Measurements from ENCODE around the gene RFPL1.

RFPL1 gene

DNA sequence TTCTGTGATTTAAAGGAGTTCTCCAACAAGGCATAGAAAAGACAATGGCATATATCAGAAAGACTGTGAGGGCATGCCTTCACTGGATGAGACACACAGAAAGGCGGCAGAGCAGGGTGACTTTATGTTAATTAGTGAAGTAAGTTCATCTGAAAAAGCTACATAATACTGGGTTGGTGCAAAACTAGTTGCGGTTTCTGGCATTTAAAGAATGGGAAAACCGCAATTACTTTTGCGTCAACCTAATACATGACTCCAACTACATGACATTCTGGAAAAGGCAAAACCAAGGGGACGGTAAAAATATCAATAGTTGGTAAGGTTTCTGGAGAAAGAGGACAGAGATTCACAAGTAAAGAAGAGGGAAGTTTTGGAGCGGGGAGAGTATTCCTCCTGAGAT, 5.1 kb downstream of the RFPL1 start:
- DNase-seq (ENCODE audit: low read depth) = no peak

DNA sequence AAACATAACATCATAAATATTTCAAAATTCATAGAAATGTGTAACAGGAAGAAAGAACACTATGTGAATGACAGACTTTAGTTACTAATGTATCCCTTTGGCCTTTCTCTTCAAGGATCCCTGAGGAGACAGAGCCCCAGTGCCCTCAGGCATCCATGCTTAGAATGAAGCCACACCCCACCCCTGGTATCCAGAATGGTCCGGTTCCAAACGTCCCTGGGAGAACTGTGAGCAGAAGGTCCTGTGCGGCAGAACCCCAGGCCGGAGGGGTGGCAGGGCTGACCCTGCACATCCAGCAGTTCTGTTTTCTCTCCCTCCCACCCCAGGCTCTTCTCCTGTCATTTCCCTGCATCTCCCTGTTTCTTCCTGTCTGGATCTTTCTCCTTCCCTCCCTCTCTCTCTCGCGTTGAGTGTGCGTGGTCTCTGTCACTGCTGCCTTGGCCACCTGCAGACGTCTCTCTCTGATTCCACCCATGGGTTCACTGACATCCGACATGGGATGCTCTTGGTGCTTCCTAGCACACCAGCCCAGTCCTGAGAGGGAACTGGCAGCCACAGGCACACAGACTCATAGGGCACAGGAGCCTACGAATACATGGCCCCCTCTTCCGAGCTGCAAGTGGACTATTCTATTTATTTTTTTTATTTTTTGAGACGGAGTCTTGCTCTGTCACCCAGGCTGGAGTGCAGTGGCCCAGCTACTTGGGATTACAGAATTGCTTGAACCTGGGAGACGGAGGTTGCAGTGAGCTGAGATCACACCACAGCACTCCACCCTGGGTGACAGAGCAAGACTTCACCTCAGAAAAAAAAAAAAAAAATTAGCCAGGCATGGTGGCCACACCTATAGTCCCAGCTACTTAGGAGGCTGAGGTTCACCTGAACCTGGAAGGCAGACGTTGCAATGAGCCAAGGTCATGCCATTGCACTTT, 5.7 kb downstream of the RFPL1 start:
- DNase-seq (ENCODE audit: low read depth) = no peak

DNA sequence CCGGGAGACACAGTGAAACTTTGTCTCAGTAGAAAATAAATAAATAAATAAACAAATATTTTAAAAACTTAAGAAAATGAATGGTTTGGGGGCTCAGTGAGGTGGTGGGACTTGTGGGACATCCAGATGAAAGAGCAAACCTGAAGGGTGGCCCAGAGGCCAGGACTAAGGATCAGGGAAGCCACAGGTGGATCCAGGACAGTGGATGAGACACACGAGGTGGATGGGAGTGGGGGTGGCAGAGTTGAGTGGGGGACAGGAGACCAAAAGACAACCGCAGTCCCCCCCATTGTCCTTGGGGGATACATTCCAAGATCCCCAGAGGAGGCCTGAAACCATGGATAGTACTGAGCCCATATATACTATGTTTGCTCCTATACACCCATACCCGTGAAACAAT, 7.1 kb downstream of the RFPL1 start:
- no peak for DNase-seq (ENCODE audit: low read depth)

DNA sequence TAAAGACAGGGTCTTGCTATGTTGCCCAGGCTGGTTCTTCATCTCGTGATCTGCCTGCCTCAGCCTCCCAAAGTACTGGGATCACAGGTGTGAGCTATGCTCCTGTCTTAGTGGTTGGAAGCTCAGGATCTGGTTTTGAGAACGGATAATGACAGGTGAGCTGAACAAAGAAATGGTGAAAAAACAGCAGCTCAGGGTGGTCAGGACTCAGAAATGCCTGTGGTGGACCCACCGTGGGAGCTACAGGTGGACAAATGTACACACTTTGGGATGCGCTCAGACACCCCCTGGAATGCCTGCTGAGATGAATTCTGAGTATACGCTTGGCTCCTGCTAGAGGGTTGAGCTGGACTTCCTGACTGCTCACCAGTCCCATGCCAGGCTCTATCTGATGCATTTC, 9.5 kb downstream of the RFPL1 start:
- DNase-seq (ENCODE audit: low read depth) = no peak

DNA sequence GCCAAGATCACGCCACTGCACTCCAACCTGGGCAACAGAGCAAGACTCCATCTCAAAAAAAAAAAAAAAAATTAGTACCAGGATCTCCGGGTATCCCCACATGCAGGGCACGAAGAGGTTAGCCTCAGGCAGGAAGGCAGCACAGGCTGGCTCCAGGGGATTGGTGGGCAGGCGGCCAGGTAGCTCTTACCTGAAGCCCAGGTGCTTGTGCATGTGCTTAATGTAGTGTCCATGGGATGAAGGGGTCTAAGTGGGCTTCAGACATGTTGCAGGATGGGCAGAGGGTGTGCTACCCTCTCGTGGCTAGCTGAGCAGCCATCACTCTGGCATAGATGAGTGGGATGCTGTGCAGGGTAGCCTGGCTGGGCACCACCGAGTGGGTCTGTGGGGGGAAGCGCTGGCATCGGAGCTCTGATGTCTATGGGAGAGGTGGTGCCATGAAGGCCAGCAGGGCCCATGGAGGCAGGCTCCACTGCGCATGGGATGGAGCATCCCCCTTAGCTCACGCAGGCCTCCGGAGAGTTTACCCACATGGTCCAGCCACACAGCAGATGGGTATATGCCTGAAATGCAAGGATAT, 11.0 kb downstream of the RFPL1 start:
- DNase-seq (ENCODE audit: low read depth) = no peak

DNA sequence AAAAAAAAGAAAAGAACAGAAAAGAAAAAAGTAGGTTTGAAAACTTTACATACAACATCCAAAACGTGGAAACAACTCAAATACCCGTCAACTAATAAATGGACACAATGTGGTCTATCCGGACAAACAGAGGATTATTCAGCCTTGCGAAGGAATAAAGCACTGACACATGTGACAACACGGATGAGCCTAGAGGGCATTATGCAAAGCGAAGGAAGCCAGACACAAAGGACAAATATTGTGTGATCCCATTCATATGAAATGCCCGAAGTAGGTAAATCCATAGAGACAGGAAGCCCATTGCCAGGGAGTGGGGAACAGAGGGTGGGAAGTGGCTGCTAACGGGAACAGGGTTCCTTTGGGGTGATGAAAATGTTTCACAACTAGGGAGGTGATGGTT, 11.8 kb downstream of the RFPL1 start:
- DNase-seq (ENCODE audit: low read depth) = no peak

DNA sequence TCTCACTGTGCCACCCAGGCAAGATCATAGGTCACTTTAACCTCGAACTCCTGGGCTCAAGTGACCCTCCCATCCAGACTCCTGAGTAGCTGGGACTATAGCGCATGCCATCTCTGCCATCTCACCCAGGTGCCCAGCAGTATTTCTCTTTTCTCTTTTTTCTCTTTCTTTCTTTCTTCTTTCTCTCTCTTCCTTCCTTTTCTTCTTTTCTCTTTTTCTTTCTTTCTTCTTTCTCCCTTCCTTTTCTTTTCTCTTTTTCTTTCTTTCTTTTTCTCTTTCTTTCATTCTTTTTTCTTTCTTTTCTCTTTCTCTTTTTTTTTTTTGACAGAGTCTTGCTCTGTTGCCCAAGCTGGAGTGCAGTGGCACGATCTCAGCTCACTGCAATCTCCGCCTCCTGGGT, 13.5 kb downstream of the RFPL1 start:
- no peak for DNase-seq (ENCODE audit: low read depth)

DNA sequence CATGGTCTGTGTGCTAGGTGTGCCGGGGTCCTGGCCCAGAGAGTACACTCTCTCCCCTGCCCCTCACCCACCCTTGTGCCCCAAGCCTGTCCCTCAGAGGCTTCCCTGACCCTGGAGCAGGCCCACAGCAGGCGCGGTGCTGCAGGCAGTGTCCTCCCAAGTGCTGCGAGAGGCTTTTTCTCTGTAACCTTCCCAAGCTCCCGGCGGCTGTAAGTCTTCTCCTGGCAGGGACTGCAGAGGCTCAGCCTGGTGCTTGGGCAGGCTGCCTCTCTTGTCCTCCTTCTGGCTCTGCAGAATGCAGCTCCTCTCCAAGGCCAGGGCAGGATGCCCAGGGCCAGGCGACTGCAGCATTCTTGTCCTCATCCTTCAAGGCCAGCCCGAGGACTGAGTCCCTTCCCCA, 15.9 kb downstream of the RFPL1 start:
- DNase-seq (ENCODE audit: low read depth) = no peak

DNA sequence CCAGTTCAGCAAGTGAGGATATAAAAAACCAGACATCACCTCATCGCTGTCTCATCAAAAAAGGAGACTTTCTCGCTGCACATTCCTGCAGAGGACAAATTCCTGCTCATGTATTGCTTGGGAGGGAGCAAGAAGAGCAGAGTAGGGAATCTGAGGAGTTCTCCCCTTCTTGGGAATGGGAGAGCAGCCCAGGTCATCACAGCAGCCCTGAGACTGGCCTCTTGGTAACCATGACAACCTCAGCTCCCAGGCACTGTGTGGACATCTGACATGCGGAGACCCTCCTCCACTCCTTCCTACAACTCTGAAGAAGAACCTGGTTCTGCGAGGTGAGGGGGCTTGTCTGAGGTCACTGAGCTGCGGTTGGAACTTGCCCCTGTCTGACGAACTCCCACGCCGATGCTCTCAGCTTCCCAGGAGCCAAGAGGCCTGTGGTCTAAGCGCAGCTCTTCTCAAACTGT, 17.9 kb downstream of the RFPL1 start:
- DNase-seq (ENCODE audit: low read depth) = no peak

DNA sequence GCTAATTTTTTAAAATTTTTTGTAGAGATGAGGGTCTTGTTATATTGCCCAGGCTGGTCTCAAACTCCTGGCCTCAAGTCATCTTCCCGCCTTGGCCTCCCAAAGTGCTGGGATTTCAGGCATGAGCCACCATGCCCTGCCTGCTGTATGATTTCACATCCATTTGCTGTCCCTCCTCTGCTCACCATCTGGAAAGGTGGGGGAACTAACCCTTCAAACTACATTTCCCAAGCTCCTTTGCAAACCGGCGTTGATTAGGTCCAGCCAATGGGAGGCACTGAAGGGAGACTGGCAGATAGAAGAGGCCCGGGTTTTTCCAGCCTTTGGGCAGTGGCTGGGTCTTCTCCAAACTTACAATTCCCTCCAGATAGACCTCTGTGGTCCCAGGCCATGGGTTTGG, 19.3 kb downstream of the RFPL1 start:
- peak; percentile 12 for DNase-seq (ENCODE audit: low read depth)

DNA sequence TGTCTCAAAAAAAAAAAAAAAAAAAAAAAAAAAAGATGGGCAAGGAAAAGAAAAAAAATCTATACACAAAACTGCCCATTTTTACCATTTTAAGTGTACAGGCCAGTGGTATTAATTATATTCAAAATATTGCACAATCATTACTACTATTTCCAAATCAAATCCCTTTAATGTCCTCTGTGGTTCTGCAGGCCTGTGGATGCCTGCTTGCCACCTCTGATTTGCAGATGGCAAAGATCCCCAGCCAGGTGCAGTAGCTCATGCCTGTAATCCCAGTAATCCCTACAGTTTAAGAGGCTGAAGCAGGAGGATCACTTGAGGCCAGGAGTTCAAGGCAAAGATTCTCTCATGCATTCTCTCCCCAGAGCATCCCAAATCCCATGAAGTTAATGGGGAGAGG, 20.2 kb downstream of the RFPL1 start:
- no peak for DNase-seq (ENCODE audit: low read depth)

DNA sequence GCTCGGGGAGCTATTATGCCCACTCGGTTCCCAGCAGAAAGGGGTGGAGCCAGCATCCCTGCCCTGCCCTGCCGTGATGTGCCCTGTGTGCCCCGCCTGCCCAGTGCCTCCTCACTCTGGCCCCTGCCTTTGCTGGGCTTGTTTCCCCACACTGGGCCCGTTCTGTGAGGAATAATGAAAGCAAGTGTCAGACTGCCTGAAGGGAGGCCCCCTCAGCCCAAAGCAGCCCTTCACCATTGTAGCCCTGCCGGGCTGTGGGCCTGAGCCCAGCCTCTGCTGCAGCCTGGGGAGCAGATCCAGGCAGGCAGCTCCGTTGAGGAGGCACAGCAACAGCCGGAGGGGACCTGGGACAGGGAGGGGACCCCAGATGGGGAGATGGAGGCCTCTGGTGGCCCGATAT, 21.4 kb downstream of the RFPL1 start:
- DNase-seq (ENCODE audit: low read depth) = no peak

DNA sequence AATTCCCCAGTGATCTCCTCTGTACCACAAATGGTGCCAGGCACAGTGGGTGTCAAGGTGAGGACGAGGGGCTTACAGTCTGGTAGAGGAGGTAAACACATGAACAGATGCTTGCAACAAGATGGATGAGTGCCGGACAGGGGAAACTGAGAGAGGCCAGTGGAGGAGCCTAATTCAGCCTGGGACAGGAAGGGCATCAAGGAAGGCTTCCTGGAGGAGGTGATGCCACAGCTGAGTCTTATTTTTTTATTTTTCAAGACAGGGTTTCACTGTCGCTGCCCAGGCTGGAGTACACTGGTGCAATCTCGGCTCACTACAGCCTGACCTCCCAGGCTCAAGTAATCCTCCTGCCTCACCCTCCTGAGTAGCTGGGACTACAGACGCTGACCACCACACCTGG, 22.9 kb downstream of the RFPL1 start:
- DNase-seq (ENCODE audit: low read depth) = no peak

DNA sequence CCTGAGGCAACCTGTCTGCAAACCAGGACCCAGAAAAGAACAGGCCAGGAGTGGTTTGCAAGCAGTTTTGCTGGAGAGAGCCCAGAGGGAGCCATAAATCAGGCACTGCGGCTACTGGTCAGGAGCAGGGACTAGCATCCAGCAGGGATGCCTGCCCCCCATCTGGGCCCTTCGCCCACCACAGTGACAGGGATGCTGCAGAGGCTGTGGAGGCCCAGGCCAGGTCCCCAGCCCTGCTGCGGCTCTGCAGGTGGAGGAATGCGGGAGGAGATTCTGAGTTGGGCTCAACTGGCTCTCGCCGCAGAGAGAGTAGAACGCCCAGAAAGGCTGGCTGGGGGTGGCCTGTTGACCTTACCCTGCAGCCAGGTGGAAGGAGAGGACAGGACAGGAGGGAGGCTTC, 25.2 kb downstream of the RFPL1 start:
- DNase-seq (ENCODE audit: low read depth) = no peak

DNA sequence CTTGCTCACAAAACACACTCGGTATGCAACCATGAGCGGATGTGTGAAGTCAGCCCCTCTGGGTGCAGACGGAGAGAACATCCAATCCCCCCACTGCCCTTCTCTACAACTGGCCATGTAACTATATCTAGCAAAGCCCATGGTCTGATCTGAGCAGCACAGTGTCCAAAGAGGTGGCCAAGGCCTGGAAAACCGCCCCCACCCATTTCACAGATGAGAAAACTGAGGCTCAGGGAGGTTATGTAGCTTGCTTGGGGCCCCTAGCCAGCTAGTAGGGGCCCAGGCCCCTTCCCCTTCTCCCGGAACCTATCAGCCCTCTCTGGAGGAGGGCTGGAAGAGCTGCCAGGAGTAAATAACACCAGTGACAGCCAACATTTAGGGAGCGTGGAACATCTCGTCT, 26.2 kb downstream of the RFPL1 start:
- DNase-seq (ENCODE audit: low read depth) = no peak

DNA sequence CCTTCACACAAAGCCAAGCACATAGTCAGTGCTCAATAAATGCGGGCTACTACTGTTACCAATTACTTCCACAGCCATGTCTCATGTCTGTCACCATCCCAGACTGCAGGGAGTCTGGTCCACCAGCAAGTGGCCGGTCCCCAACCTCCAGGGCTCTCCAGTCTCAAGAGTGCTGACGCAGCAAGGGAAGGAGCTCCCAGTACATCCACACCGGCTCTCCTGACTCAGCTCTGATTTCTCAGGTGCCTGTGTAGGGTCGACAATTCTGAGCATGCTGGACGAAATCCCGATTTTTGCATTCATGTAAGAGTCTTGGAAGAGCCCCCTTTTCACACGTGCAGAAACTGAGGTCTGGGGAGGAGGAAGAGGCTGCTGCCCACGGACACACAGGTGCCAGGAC, 31.4 kb downstream of the RFPL1 start:
- no peak for DNase-seq (ENCODE audit: low read depth)

DNA sequence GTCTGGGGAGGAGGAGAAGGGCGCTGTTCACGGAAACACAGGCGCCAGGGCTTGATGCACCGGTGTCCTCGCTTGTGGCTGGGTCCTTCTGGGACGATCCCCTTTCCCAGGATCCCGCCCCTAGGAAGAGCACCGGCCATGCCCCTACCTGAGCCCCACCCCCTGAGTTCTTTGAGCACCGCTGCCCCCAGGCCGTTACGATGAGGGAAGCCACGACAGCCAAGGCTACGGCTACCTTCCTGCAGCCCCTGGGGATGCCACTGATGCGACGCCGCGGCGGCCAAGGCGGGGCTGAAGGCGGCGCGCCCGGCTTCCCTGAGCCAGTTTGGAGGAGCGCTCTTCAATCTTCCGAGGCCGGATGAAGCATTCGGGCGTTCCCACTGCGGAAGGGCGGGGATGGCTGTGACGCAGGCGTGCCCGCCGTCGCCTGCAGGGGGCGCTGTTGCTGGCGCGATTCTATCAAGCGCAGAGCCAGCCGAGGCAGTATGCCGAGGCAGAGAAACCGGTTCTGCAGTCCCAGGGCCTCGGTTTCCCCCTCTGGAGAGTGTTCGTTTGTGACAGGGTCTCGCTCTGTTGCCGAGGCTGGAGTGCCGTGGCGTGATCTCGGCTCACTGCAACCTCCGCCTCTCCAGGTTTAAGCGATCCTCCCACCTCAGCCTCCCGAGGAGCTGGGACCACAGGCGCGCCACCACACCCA, 31.9 kb downstream of the RFPL1 start:
- peak; percentile 24 for DNase-seq (ENCODE audit: low read depth)

DNA sequence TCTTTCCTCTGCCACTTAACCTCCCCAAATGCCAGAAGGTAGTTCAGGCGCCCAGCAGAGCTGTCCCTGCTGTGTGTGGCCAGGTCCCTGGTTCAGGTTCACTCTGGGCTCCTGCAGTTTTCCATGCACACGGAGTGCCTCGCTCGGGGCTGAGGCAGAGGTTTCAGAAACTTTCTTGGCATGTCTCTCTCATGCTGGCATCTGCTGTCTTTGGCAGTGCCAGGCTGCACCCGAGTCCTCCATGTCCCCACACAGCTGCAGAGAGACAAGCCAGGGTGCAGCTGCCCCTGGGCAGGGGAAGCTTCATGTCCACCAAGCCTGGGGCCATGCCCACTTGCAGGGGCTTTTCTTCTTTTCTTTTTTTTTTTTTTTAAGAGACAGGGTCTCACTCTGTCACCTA, 34.6 kb downstream of the RFPL1 start:
- DNase-seq (ENCODE audit: low read depth) = no peak

DNA sequence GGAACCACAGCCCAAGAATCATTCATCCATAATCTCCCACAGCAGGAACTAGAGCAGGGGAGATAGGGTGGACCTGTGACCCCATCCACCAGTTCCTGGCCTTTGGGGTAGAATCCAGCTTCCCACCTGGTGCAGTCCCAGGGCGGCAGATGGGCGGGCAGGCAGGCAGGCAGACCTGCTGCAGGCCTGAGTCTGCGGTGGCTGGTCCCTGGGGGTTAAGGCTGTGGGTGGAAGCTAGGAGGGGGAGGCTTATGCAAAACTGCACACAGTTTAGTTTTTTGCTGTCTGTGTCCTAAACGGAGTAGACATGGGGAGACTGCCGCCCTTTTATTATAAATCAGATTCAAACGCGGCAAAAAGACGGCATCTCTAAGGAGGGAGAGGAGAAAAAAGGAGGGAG, 37.2 kb downstream of the RFPL1 start:
- DNase-seq (ENCODE audit: low read depth) = no peak

DNA sequence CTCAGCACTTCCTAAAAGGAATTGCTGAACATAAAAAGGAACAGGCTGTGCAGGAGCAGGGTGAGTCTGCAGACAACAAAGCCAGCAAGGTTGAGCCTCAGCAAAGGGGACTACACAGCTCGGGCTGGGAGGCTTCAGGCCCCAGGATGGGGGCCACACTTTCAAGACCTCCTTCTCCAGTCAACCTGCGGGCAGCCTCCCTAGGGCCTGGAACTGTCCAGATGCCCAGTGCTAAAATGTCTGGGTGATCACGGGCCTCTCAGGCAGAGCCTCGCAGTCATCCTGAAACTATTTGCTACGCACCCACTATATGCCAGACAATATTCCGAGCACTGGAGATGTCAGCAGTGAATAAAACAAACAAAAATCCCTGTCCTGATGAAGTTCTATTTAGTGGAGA, 37.7 kb downstream of the RFPL1 start:
- no peak for DNase-seq (ENCODE audit: low read depth)

DNA sequence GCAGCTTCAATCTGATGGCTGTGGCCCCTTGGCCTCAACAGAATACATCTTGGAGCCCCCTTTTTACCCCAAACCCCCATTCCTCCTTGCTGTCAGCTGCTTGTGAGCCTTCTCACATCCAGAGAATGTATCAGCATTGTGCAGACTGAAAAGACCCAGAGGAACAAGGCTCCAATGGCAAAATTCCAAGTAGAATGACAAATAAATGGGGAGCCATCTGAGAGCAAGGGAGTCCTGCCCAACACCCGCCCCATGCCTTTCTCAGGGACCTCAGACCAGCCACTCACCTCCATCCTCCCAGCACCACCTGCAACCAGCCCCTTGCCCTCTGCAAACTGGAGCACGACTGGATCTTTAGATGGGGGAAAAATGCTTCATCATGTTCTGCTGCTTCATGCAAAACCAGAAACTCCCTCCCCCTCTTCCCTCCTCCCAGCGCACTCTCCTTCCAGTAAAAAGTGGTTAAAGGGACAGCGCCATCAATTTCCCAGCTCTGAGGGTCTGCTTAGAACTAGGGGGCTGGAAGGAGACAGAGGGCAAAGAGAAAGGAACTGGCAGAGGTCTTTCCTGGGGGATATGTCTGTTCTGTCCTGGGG, 39.4 kb downstream of the RFPL1 start:
- no peak for DNase-seq (ENCODE audit: low read depth)

DNA sequence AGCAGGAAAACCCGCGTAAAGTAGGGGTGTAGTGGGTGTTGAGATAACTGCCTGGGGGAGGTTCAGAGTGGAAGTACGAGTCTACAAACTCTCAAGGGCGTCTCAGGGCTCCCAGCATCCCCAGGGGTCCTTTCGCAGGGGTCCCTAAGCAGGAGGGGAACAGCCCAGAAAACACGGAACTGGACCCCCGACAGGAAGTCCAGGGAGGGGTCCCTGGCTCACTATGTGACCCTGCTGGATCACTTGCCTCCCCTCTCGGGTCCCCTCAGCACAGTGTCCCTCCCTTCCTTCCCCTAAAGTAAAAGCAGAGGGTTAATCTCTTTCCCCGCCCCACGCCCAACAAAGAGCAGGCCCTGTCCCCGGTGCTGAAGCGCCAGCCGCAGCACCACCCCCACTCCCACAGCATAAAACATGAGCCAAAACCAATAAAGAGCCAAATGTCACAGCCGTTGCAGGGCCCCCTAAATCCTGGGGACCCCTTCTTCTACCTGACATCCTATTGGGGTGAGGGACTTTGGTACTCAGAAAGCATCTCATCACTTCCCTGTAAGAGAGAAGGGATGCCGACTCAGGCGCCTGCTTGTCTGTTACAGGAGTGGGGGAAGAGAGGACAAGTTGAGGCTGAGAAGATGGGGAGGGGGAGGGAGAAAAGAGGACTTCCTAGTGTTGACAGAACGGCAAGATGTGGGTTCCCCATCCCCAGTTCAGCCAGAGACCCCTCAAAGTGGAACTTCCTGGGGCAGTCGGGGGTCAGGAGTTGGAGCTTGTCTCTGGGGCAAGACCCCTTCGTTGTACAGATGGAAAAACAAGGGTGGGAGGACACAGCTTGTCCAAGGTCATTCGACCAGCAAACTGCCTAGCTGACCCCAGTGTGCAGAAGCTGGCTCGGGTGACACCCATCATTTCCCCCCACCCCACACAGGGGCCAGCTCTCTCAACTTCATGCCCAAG, 40.2 kb downstream of the RFPL1 start:
- no peak for DNase-seq (ENCODE audit: low read depth)
